CD4-positive, alpha-beta memory T cell (primary cell): ENCODE results near the gene DCAF6. TPM values are rescaled to one million over a fixed set of nuclear protein-coding genes. Genes with fewer than 3 reads are reported as not detected.
A peak's percentile ranks its signal among the peaks of the same experiment; 100 is the strongest.

Experiments
- CTCF ChIA-PET: fragments of 350-600 bp; sonication (Branson Sonifier 250); formaldehyde crosslinking; loops from one replicate; lab custom pipeline; 2021; ENCODE audit warnings: inconsistent platforms; ENCODE audit not compliant: partially characterized antibody; lab: Charles Lee
- POLR2A ChIA-PET: fragments of 350-600 bp; sonication (Branson Sonifier 250); formaldehyde crosslinking; loops from one replicate; lab custom pipeline; 2021; ENCODE audit not compliant: partially characterized antibody; lab: Charles Lee
- DNase-seq, 5 donors: peaks; one replicate each; pipeline versions ENCODE4 v3.0.0 to v3.0.0-alpha.2; 2020 to 2022; ENCODE audit warnings: mixed read lengths in 1 of 5
- H3K27ac ChIP-seq: one replicate; pipeline ENCODE4 v1.7.0; 2013; ENCODE audit warnings: low read depth, low read length
- H3K27me3 ChIP-seq: 2 replicates; pipeline ENCODE4 v1.7.0; 2013; ENCODE audit warnings: mild to moderate bottlenecking, low read length, moderate library complexity; ENCODE audit not compliant: insufficient read depth
- H3K36me3 ChIP-seq: 2 replicates; pipeline ENCODE4 v1.7.0; 2013; ENCODE audit warnings: mild to moderate bottlenecking, low read length, moderate library complexity; ENCODE audit not compliant: insufficient read depth
- H3K4me1 ChIP-seq: 2 replicates; pipeline ENCODE4 v1.7.0; 2013; ENCODE audit warnings: mild to moderate bottlenecking, low read length, moderate library complexity; ENCODE audit not compliant: insufficient read depth
- H3K4me3 ChIP-seq, 2 donors: one replicate each; pipeline ENCODE4 v1.7.0; 2013; ENCODE audit warnings: low read length in 2 of 2, mild to moderate bottlenecking in 1 of 2
- H3K9me3 ChIP-seq, 2 donors: one replicate each; pipeline ENCODE4 v1.7.0; 2013; ENCODE audit warnings: low read length in 2 of 2, control low read depth in 1 of 2; ENCODE audit not compliant: control insufficient read depth in 1 of 2
- H3K27ac Mint-ChIP-seq, 7 donors: one replicate each; pipeline ENCODE4 v1.8.0; 2020 to 2021; ENCODE audit warnings: mixed read lengths in 7 of 7, mild to moderate bottlenecking in 6 of 7, inconsistent platforms in 3 of 7, moderate library complexity in 3 of 7
- H3K27me3 Mint-ChIP-seq, 2 donors: one replicate each; pipeline ENCODE4 v1.8.0; 2020 to 2021; ENCODE audit warnings: mixed read lengths in 2 of 2
- H3K36me3 Mint-ChIP-seq, 2 donors: one replicate each; pipeline ENCODE4 v1.8.0; 2020 to 2021; ENCODE audit warnings: mixed read lengths in 2 of 2, inconsistent platforms in 1 of 2, mild to moderate bottlenecking in 1 of 2
- H3K4me1 Mint-ChIP-seq, 4 donors: one replicate each; pipeline ENCODE4 v1.8.0; 2020 to 2021; ENCODE audit warnings: mixed read lengths in 4 of 4, mild to moderate bottlenecking in 1 of 4
- H3K4me3 Mint-ChIP-seq, 8 donors: one replicate each; pipeline ENCODE4 v1.8.0; 2020 to 2021; ENCODE audit warnings: mixed read lengths in 8 of 8, mild to moderate bottlenecking in 7 of 8, moderate library complexity in 6 of 8, inconsistent platforms in 3 of 8
- H3K9me3 Mint-ChIP-seq, 8 donors: one replicate each; pipeline ENCODE4 v1.8.0; 2020 to 2021; ENCODE audit warnings: mixed read lengths in 8 of 8, mild to moderate bottlenecking in 5 of 8, inconsistent platforms in 3 of 8, moderate library complexity in 1 of 8
- intact Hi-C: fragments of 100-400 bp; cut with micrococcal nuclease; formaldehyde crosslinking; loops from one replicate; pipeline ENCODE4 v1.15.1; 2023
- polyA plus RNA-seq, 2 donors: library from polyadenylated mRNA; unstranded; fragments of 300-500 nt; fragmentation: Illumina TruSeq; gene quantifications; one replicate each; pipeline ENCODE4 v1.2.3, GENCODE V29; 2021
- total RNA-seq, 2 experiments: library from RNA; stranded (reverse); gene quantifications; one replicate each; pipeline ENCODE4 v1.2.3, GENCODE V29; 2021

Gene DCAF6
- total and polyA plus RNA-seq, 4 experiments from 2014 or later = 8.1 to 29.2 (median 21.3) TPM

DNA sequence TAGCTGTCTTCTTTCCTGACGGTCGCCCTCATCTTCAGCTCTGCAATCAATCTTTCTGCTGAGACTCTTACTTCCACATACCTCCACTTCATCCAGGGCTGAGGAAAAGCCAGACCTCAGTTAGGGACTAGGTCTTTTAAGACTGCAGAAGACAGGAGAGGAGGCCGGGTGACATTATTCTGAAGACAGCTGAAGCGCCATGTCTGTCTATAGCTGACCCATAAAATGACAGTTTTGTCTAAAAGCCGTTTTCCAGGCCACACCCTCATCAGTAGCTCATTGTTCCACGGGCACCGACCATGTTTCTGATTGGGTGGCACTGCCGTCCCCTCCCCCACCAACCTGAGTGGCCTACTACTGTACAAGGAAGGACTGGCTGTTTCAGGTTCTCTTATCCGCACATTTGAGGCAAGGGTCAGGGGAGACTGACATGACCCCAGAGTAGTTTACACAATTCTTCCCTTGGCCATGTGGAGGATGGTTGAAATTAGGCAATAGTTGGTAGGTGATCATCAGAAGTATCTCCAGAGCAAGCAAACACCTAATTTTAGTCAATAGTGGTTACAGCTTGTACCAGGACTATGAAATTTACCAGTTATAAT, 22.5 kb upstream of the DCAF6 start, which contains the start of gene ADCY10:
Gene ADCY10, minus strand, starts transcription at position 240 of the 602 bp plus-strand sequence. CDS start 8,994 bp downstream, outside the sequence.
- Mint-ChIP-seq H3K4me1 (no peaks in the 10 kb centered on the region), H3K27ac (peak within 1 kb of the TSS in 2 of 7 donors; percentile 27 to 53), H3K27me3 (peaks cover 0 to 3% of the 10 kb centered on the region in 2 donors), H3K4me3 (no peak within 1 kb of the TSS), H3K9me3 (peaks cover 0 to 15% (median 10%) of the 10 kb centered on the region in 8 donors), H3K36me3 (peaks cover 24 to 28% of the 10 kb centered on the region in 2 donors)
- H3K9me3 ChIP-seq = no peaks in the 10 kb centered on the region
- POLR2A ChIA-PET = interaction anchor here (1.3 kb wide), 1 partner anchor 22 kb away, joined by 4 read pairs; no protein-coding TSS in a partner anchor
- intact Hi-C loops = no loop called here
- DNase-seq = no peak
- no peaks in the 10 kb centered on the region for H3K27me3 ChIP-seq
- CTCF ChIA-PET = interaction anchor here (1.0 kb wide), 1 partner anchor 169 kb away, joined by 3 read pairs; no protein-coding TSS in a partner anchor
- H3K36me3 ChIP-seq = no peaks in the 10 kb centered on the region
- no peaks in the 10 kb centered on the region for H3K4me1 ChIP-seq
- no peak within 1 kb of the TSS for H3K27ac ChIP-seq
- no peak within 1 kb of the TSS for H3K4me3 ChIP-seq

DNA sequence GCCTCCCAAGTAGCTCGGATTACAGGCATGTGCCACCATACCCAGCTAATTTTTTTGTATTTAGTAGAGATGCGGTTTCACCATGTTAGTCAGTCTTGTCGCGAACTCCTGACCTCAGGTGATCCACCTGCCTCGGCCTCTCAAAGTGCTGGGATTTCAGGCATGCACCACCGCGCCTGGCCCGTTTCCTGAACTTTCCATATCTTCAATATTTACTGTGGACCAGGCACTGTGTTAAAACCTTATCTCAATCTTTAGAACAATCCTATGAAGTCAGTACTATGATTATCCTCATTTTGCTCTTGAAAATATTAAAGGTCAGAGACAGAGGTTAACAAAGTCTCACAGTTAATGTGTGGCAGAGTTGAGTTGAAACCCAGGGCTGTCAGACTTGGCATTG, 20.9 kb upstream of the DCAF6 start:
- no peaks in the 10 kb centered on the region for H3K27me3 ChIP-seq
- POLR2A ChIA-PET = no interaction called here
- no peaks in the 10 kb centered on the region for H3K9me3 ChIP-seq
- CTCF ChIA-PET = no interaction called here
- H3K4me1 ChIP-seq = no peaks in the 10 kb centered on the region
- Mint-ChIP-seq H3K27ac (no peak overlapping the region), H3K4me3 (no peak overlapping the region), H3K36me3 (peaks cover 24 to 31% of the 10 kb centered on the region in 2 donors), H3K27me3 (no peaks in the 10 kb centered on the region), H3K9me3 (peaks cover 0 to 2% (median 0%) of the 10 kb centered on the region in 8 donors), H3K4me1 (no peaks in the 10 kb centered on the region)
- no peak overlapping the region for H3K27ac ChIP-seq
- DNase-seq = no peak
- H3K4me3 ChIP-seq = no peak overlapping the region
- intact Hi-C loops = no loop called here
- no peaks in the 10 kb centered on the region for H3K36me3 ChIP-seq

DNA sequence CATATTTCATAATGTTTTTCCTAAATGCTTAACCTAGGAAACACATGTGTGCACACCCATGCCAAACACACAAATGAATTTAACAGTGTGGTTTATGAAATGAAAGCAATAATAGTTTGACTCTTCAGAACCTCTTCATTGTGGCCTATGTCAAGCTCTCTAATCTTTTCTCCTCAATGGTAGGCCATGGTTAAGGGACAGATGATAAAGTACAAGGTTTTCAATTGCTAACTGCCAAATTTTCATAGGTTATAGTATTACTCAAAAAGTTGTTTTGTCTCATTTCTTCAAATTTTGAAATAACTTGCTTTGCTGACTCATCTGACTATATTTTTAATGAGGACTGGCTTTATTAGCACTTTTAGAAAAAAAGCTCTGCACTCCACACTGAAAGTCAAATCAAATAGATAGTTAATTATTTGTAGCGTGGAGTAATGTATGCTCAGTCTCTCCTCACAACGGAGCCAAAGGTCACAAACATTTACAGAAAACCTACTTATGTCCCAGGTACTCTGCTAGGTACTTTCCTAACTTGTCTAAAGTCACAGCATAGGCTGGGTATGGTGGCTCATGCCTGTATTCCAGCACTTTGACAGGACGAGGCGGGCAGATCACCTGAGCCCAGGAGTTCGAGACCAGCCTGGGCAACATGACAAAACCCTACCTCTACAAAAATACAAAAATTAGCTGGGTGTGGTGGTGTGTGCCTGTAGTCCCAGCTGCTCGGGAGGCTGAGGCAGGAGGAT, 19.5 kb upstream of the DCAF6 start:
- ChIA-PET POLR2A (no interaction called here), CTCF (no interaction called here)
- Mint-ChIP-seq H3K4me3 (no peak overlapping the region), H3K27me3 (no peaks in the 10 kb centered on the region), H3K4me1 (no peaks in the 10 kb centered on the region), H3K9me3 (no peaks in the 10 kb centered on the region), H3K36me3 (peaks cover 24 to 32% of the 10 kb centered on the region in 2 donors), H3K27ac (peak overlapping the region in 1 of 7 donors; percentile 34)
- intact Hi-C loops = no loop called here
- Histone ChIP-seq H3K4me1 (no peaks in the 10 kb centered on the region), H3K27ac (no peak overlapping the region), H3K36me3 (no peaks in the 10 kb centered on the region), H3K4me3 (no peak overlapping the region), H3K27me3 (no peaks in the 10 kb centered on the region), H3K9me3 (no peaks in the 10 kb centered on the region)
- no peak for DNase-seq

DNA sequence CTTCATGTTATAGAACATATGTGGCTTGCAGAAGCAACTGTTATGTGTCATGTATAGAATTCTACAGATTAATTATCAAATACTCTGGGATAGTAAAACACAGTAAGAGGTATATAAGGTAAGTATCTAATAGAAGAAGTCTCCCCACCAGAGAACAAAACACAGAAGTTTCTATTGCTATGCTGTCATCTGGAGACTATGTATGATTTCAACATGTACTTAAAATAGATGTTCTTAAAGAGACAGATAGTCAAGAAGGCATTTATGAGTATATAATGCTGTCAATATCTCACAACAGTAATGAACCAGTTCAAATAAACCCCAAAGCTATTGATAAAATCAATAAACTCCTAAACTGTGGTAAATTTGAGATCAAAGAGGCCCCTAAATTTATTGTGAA, 14.5 kb upstream of the DCAF6 start:
- no peak for DNase-seq
- CTCF ChIA-PET = interaction anchor here (1.0 kb wide), 1 partner anchor 160 kb away, joined by 5 read pairs; no protein-coding TSS in a partner anchor
- H3K27me3 Mint-ChIP-seq = no peaks in the 10 kb centered on the region
- no peak overlapping the region for H3K27ac ChIP-seq
- H3K4me3 Mint-ChIP-seq = no peak overlapping the region
- POLR2A ChIA-PET = interaction anchor here (0.7 kb wide), 1 partner anchor 10 kb away, joined by 3 read pairs; no protein-coding TSS in a partner anchor
- H3K4me3 ChIP-seq = no peak overlapping the region
- peaks cover 0 to 11% (median 6%) of the 10 kb centered on the region in 4 donors for H3K4me1 Mint-ChIP-seq
- no peaks in the 10 kb centered on the region for H3K9me3 Mint-ChIP-seq
- no peaks in the 10 kb centered on the region for H3K9me3 ChIP-seq
- no peaks in the 10 kb centered on the region for H3K36me3 ChIP-seq
- H3K36me3 Mint-ChIP-seq = peaks cover 18 to 19% of the 10 kb centered on the region in 2 donors
- H3K4me1 ChIP-seq = no peaks in the 10 kb centered on the region
- intact Hi-C loops = no loop called here
- no peaks in the 10 kb centered on the region for H3K27me3 ChIP-seq
- no peak overlapping the region for H3K27ac Mint-ChIP-seq

DNA sequence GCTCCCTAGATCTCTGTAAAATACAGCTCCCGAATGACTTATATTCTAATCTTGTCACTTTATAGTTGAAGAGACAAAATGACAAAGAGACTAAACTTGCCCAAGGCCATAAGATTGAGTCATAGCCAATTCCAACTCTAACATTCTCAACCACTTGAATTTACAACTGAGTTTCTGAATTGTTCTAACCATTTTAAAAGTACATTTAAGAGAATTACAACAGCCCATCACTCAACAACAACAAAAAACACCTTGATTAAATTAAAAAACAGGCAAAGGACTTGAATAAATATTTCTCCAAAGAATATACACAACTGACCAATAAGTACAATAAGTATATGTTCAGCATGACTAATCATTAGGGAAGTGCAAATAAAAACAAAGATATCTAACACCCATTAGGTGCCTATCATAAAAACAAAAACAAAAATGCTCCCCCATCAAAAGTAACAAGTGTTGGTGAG, 13.8 kb upstream of the DCAF6 start:
- no peaks in the 10 kb centered on the region for H3K9me3 ChIP-seq
- no peaks in the 10 kb centered on the region for H3K27me3 ChIP-seq
- peaks cover 15 to 18% of the 10 kb centered on the region in 2 donors for H3K36me3 Mint-ChIP-seq
- no peak for DNase-seq
- CTCF ChIA-PET = no interaction called here
- no peak overlapping the region for H3K4me3 ChIP-seq
- no peak overlapping the region for H3K4me3 Mint-ChIP-seq
- POLR2A ChIA-PET = interaction anchor here (0.7 kb wide), 1 partner anchor 9 kb away, joined by 3 read pairs; no protein-coding TSS in a partner anchor
- intact Hi-C loops = no loop called here
- H3K27ac ChIP-seq = no peak overlapping the region
- H3K27me3 Mint-ChIP-seq = no peaks in the 10 kb centered on the region
- peaks cover 0 to 14% (median 11%) of the 10 kb centered on the region in 4 donors for H3K4me1 Mint-ChIP-seq
- H3K36me3 ChIP-seq = no peaks in the 10 kb centered on the region
- no peaks in the 10 kb centered on the region for H3K9me3 Mint-ChIP-seq
- H3K27ac Mint-ChIP-seq = no peak overlapping the region
- no peaks in the 10 kb centered on the region for H3K4me1 ChIP-seq

DNA sequence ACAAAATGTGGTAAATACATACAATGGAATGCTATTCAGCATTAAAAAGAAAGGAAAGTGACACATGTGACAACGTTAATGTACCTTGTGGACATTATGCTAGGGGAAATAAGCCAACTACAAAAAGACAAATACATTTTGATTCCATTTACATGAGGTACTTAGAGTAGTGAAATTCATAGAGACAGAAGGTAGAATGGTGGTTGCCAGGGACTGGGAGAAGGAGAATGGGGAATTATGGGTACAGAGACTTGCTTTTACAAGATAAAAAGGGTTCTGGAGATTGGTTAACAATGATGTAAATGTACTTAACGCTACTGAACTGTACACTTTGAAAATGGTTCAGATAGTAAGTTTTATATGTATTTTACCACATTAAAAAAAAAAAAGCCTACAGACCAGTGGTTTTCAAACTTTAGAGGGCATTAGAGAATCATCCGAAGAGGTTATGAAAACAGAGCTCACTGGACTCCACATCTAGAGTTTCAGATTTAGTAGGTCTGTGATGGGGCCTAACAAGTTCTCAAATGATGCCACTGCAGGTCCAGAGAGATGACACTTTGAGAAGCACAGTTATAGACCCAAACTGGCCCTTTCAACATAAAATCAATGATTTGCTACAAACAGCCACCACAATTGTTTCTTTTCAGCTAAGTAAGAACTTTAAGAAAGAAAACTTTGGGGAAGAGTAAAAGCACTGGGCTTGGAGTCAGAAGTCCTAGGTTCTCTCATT, 13.0 kb upstream of the DCAF6 start:
- H3K4me3 Mint-ChIP-seq = no peak overlapping the region
- no peaks in the 10 kb centered on the region for H3K4me1 ChIP-seq
- H3K27ac ChIP-seq = no peak overlapping the region
- H3K4me1 Mint-ChIP-seq = peaks cover 0 to 14% (median 11%) of the 10 kb centered on the region in 4 donors
- H3K27me3 Mint-ChIP-seq = no peaks in the 10 kb centered on the region
- no peak for DNase-seq
- POLR2A ChIA-PET = interaction anchor here (0.9 kb wide), 1 partner anchor 12 kb away, joined by 4 read pairs; no protein-coding TSS in a partner anchor
- H3K27me3 ChIP-seq = no peaks in the 10 kb centered on the region
- H3K36me3 Mint-ChIP-seq = peaks cover 8 to 11% of the 10 kb centered on the region in 2 donors
- intact Hi-C loops = no loop called here
- no peaks in the 10 kb centered on the region for H3K36me3 ChIP-seq
- CTCF ChIA-PET = no interaction called here
- no peaks in the 10 kb centered on the region for H3K9me3 ChIP-seq
- H3K27ac Mint-ChIP-seq = peak overlapping the region in 1 of 7 donors; percentile 39
- no peak overlapping the region for H3K4me3 ChIP-seq
- no peaks in the 10 kb centered on the region for H3K9me3 Mint-ChIP-seq
